Activated naive CD4-positive, alpha-beta T cell treated with anti-CD3 and anti-CD28 coated beads, Interleukin-2, amount 50 U/mL, for 16 hours (primary cell): ENCODE measurements around the gene BMP8B.
A peak's percentile ranks its signal among the peaks of the same experiment; 100 is the strongest.
"Not testable (repeated sequence)": the region's sequence is repeated elsewhere in the genome, so short reads cannot be mapped to it uniquely, and the experiment has no call there.

ENCODE experiments used
- DNase-seq: peaks from one replicate; pipeline ENCODE4 v3.0.0-alpha.2; 2020

Gene BMP8B

DNA sequence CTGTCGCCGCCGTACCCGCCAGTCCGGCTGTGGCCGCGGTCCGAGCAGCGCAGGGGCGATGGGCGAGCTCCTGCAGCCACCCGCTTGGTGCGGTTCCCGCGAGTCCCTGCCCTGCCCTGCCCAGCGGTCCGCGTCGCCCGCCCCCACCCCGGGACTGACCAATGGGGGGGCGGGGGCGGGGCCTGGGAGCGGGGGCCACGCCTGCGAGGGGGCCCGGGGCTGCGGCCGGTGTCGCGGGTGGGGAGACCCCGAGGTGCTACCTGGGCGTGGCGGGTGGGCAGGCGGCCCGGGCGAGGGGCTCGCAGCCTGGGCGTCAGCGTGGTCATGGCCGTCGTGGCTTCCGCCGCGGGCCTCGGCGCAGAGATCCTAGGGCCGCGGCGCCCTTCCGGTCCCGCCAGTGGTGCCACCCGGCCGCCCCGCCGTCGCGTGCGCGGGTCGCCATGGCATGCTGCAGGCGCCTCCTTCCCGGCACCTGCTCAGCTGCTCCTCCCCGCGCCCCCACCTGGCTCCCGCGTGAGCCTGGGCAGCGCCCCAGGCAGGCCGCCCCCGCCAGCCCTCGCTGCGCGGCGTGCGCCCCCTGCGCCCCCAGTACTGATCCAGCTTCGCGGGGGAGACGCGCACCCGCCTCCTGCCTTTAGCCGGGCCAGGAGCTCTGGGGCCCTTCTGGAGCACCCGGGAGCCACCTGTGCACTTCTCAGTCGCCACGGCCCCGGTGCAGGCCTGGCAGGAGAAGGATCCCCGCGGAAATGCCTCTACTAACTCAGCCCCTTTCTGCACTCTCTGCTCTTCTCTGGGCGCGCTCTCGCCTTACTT, at the start of gene BMP8B:
BMP8B (minus strand) TSS at position 108 of the 813 bp plus-strand sequence. CDS start 380 bp downstream, outside the sequence.
- DNase-seq: peak; percentile 49

GRCh38 chr1:39836595-39837110, 48.0 kb upstream of the BMP8B start:
- DNase-seq: no peak

DNA sequence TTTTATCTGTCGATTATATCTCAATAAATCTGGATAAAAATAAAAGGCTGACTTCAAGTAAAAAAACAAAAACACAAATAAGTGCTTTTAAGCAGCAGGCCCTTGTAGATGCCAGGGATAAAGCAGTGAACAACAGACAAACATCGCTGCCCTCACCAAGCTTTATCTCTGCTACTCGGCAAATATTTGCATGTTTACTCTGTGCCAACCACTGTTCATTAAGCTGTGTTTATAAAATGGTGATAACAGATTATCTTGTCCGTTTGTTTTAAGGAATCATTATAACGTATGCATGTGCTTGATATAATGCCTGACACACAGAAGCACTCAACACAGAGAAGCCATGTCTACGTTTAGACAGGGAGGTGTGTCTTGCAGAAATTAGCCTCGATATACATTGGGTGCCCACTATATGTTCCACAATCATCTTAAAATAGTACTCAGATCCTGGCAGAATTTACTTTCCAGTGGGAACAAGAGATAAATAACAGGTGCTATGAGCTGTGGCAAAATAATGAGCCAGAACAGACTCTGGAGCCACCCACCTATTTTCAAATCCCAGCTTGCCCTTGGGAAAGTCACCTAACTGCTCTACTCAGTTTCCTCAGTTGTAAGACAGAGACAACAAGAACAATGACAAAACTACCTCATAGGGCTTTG, 47.4 kb upstream of the BMP8B start:
- no peak for DNase-seq

- no peak for DNase-seq
Observed at GRCh38 chr1:39835110-39835509, 46.4 kb upstream of the BMP8B start.

DNA sequence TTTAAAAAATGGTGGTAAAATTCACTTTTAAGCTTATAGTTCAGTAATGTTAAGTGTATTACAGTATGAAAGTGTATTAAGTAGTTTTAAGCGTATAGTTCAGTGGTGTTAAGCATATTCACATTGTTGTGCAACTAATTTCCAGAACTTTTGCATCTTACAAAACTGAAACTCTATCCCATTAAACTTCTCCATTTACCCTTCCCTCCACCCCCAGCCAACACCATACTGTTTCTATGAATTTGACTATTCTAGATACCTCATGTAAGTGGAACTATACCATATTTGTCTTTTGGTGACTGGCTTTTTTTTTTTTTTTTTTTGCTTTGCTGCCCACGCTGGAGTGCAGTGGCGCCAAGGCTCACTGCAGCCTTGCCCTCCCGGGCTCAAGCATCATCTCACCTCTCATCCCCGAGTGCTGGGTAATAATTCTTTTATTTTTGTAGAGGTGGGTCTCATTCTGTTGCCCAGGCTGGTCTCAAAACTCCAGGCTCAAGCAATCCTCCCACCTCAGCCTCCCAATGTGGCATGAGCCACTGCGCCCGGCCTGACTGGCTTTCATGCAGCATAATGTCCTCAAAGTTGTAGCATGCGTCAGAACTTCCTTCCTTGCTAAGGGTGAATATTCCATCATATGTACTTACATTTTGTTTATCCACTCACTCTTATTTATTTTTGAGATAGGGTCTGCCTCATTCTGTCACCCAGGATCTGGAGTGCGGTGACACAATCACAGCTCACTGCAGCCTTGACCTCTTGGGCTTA, 45.1 kb upstream of the BMP8B start:
- no peak for DNase-seq

DNA sequence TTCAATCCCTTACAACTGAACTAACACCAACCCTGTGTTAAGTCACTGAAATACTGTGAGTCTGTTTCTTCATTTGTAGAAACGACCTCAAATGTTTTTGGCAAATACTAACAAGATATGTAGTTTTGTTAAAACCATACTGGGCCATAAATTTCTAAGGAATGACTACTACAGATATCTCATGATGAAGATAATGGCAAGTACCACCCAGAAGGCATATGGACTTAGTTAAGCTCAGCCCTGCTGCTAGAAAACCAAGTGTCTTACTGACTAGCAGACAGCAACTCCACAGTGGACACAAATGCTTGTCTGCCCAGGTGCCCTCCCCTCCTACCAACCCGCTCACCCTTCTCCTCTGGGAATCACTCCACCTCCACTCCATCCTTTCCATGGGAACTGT, 44.5 kb upstream of the BMP8B start:
- no peak for DNase-seq

DNA sequence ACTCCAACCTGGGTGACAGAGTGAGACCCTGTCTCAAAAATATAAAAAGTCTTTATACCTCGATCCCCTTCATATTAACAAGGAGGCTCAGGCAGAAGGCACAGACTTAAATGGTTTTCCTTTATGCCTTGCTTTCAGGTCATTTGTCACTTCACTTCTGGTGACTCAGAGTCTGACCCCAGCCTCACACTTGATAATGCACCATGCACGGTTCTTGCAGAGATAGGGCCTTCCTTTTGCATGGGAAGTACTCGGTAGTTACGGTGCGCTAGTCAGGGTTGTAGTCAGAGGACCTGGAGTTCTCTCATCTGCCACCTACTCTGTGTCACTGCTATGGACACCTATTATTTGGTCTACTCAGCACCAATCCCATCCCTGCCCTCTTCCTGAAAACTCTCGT, 43.6 kb upstream of the BMP8B start:
- no peak for DNase-seq

DNA sequence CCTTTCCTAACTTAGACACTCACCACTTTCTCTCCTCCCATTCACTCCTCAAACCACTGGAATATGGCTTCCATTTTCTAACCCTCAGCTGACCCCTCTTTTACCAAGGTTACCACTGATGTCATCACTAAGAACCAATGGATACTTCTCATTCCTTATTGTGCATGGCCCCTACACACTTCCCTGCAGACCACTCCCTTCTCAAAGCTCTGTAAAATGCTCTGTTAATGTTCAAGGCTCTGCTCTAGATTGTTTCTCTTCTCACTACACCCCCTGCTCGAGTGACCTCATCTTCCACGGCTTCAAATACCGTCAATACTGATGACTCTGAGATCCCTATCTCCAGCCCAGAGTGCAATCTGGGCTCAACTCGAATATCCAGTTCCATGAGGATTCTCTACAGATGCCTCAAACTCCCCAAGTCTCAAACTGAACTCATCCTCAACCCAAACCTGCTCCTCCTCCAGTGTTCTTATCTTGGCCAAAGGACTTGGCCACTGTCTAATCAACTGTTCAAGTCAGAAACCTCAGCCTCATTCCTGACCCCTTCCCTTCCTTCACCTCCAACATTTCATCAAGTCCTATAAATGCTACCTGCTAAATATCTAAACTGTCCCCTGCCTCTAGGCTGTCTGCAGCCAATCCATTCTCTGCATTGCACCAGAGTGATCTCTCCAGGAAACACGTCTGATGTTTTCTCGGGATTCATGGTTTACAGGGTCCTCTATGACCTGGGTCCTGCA, 41.3 kb upstream of the BMP8B start:
- no peak for DNase-seq

- no peak for DNase-seq
Observed at GRCh38 chr1:39828734-39829133, 40.1 kb upstream of the BMP8B start.

DNA sequence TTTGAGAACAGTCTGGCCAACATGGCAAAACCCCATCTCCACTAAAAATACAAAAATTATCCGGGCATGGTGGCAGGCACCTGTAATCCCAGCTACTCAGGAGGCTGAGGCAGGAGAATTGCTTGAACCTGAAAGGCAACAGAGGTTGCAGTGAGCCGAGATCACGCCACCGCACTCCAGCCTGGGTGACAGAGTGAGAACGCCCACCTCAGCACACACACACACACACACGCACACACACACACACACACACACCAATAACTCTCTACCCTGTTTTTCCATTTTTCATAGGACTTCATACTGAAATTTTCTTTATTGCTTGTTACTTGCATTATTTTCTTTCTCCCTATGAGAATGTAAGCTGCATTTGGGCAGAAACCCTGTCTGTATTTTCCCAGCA, 39.6 kb upstream of the BMP8B start:
- not testable (repeated sequence) for DNase-seq

DNA sequence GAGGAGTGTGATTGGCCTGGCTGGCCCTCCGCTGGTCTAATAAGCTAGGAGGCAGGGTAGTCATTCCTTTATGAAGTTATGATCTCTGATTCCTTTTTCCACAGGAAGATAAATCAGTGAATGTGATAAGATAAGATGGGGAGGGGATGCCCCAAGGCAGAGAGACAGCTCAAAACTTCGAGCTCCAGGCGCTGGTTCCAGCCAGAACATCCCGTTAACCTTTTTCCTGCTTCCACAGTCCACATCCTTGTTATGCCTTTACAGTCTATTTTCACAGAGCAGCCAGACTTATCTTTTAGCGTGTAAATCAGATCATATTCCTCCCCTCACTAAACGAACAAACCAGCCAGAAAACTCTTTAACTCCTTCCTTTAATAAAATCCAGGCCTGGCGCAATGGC, 38.5 kb upstream of the BMP8B start:
- DNase-seq: no peak

DNA sequence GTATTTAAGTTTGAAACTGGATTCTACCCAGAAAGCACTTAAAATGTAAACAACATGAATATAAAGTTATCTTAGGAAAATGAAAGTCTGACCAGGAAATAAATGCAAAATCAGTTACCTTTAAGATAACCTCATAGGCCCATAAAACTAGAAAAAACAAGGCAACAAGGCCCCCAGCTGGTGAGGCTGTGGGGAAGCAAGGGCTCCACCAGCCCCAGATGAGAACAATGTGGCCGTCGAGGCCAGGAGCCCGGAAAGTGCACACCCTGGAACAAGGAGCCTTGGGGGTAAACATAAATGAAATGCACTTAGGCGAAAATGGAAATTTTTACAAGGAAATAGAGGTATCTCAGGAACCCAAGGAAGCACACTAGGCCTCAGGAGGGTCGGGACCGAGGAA, 37.9 kb upstream of the BMP8B start:
- no peak for DNase-seq

- no peak for DNase-seq
Observed at GRCh38 chr1:39825432-39825941, 36.8 kb upstream of the BMP8B start.

- not testable (repeated sequence) for DNase-seq
Observed at GRCh38 chr1:39823450-39823849, 34.8 kb upstream of the BMP8B start.

DNA sequence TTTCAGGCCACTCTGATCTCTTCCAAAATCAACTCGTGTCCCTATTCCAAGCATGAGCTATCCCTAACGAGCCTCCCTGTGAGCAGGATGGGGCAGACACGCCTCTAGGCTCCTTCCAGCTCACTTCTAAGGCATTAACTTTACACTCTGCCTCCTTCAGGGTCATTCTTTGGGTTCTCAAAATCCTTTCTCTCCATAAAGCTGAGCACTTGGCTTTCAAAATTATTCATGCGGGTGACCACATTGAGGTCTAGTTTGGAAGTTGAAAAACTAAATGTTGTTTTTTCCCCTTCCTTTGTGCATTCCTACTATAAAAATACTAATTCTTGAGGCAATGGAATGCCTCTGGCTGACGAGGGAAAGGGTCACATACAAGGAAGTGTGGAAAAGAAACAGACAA, 33.5 kb upstream of the BMP8B start:
- no peak for DNase-seq

GRCh38 chr1:39819091-39819812, 30.6 kb upstream of the BMP8B start:
- no peak for DNase-seq

GRCh38 chr1:39818482-39818881, 29.8 kb upstream of the BMP8B start:
- no peak for DNase-seq

- DNase-seq: peak; percentile 67
Observed at GRCh38 chr1:39817091-39817932, 28.6 kb upstream of the BMP8B start.

DNA sequence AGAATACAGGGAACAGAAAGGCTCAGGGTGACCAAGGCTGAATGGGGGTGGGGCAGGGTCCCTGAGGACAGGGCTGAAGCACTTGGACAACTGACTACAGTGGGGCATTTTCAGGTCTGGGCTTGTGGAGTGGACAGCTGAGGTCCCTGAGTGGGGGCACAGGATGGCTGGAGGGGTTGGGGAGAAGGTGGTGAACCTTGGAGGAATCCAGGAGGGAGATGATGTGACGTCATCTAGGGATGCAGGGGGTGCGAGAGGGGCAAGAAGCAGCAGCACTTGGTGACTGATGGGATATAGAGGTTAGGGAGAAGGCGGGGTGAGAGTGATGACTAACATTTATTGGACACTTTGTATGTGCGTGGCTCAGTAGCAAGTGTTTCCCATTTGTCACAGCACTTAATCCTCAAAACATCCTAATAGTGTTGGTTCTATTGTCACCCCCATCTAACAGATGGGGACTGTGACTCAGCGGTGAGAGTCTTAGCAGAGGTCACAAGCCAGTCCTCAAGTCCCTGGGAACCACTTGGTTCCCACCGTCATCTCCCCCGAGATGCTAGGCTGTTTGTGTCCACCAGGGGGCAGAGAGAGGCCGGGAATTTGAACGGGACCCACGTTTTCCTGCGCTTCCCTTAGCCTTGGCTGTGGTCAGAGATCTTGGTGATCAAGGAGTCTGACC, 27.9 kb upstream of the BMP8B start:
- DNase-seq: peak; percentile 60

GRCh38 chr1:39812913-39813312, 24.2 kb upstream of the BMP8B start:
- DNase-seq: no peak
